Measurements from ENCODE around the gene NKX6-2. TPM values are rescaled to one million over a fixed set of nuclear protein-coding genes. Genes with fewer than 3 reads are reported as not detected.

Gene NKX6-2
- total RNA-seq, 1 experiment from 2014 or later = not detected

GRCh38 chr10:132805599-132805998 is 19.7 kb upstream of the NKX6-2 start:
- DNase-seq = no peak
- Histone ChIP-seq H3K4me1 (no peaks in the 10 kb centered on the region), H3K9me3 (no peaks in the 10 kb centered on the region), H3K36me3 (ENCODE audit: control insufficient read depth, insufficient read depth, low read length) (no peaks in the 10 kb centered on the region), H3K27me3 (replicated peaks; ENCODE audit: control insufficient read depth, insufficient read depth, low read length) (no peaks in the 10 kb centered on the region), H3K4me3 (ENCODE audit: low read depth, low read length) (no peak overlapping the region)
- TF ChIP-seq, protein P1, sequence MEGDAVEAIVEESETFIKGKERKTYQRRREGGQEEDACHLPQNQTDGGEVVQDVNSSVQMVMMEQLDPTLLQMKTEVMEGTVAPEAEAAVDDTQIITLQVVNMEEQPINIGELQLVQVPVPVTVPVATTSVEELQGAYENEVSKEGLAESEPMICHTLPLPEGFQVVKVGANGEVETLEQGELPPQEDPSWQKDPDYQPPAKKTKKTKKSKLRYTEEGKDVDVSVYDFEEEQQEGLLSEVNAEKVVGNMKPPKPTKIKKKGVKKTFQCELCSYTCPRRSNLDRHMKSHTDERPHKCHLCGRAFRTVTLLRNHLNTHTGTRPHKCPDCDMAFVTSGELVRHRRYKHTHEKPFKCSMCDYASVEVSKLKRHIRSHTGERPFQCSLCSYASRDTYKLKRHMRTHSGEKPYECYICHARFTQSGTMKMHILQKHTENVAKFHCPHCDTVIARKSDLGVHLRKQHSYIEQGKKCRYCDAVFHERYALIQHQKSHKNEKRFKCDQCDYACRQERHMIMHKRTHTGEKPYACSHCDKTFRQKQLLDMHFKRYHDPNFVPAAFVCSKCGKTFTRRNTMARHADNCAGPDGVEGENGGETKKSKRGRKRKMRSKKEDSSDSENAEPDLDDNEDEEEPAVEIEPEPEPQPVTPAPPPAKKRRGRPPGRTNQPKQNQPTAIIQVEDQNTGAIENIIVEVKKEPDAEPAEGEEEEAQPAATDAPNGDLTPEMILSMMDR (IDR thresholded peaks at IDR 0.05; ENCODE audit: insufficient read depth in 1 of 2, low read depth in 1 of 2, low read length in 1 of 2, severe bottlenecking in 1 of 2, unreplicated experiment in 1 of 2) = no peak
- Mint-ChIP-seq H3K4me3 (ENCODE audit: unreplicated experiment) (no peak overlapping the region), H3K36me3 (ENCODE audit: insufficient read depth, unreplicated experiment) (no peaks in the 10 kb centered on the region), H3K27ac (ENCODE audit: unreplicated experiment) (no peak overlapping the region), H3K9me3 (ENCODE audit: unreplicated experiment) (no peaks in the 10 kb centered on the region), H3K4me1 (ENCODE audit: low read depth, unreplicated experiment) (no peaks in the 10 kb centered on the region), H3K27me3 (ENCODE audit: insufficient read depth, unreplicated experiment) (peaks cover 2% of the 10 kb centered on the region)
- ChIA-PET CTCF (no interaction called here), POLR2A (no interaction called here)
- BruUV-seq (replicated peaks) = no TSS peak
- intact Hi-C loops (cut with micrococcal nuclease; ENCODE audit: unreplicated experiment) = no loop called here

- no peak for DNase-seq
- no peaks in the 10 kb centered on the region for H3K27me3 ChIP-seq (replicated peaks; ENCODE audit: control insufficient read depth, insufficient read depth, low read length)
- H3K9me3 ChIP-seq = no peaks in the 10 kb centered on the region
- Mint-ChIP-seq H3K9me3 (ENCODE audit: unreplicated experiment) (no peaks in the 10 kb centered on the region), H3K27ac (ENCODE audit: unreplicated experiment) (no peak overlapping the region), H3K4me1 (ENCODE audit: low read depth, unreplicated experiment) (no peaks in the 10 kb centered on the region), H3K36me3 (ENCODE audit: insufficient read depth, unreplicated experiment) (no peaks in the 10 kb centered on the region), H3K4me3 (ENCODE audit: unreplicated experiment) (no peak overlapping the region), H3K27me3 (ENCODE audit: insufficient read depth, unreplicated experiment) (no peaks in the 10 kb centered on the region)
- H3K4me1 ChIP-seq = no peaks in the 10 kb centered on the region
- no peak overlapping the region for H3K4me3 ChIP-seq (ENCODE audit: low read depth, low read length)
- intact Hi-C loops (cut with micrococcal nuclease; ENCODE audit: unreplicated experiment) = no loop called here
- ChIA-PET POLR2A (no interaction called here), CTCF (no interaction called here)
- TF ChIP-seq, protein P1 (IDR thresholded peaks at IDR 0.05; ENCODE audit: insufficient read depth in 1 of 2, low read depth in 1 of 2, low read length in 1 of 2, severe bottlenecking in 1 of 2, unreplicated experiment in 1 of 2) = no peak
- BruUV-seq (replicated peaks) = no TSS peak
- H3K36me3 ChIP-seq (ENCODE audit: control insufficient read depth, insufficient read depth, low read length) = no peaks in the 10 kb centered on the region
Measured at GRCh38 chr10:132804785-132805426, 19.0 kb upstream of the NKX6-2 start.

DNA sequence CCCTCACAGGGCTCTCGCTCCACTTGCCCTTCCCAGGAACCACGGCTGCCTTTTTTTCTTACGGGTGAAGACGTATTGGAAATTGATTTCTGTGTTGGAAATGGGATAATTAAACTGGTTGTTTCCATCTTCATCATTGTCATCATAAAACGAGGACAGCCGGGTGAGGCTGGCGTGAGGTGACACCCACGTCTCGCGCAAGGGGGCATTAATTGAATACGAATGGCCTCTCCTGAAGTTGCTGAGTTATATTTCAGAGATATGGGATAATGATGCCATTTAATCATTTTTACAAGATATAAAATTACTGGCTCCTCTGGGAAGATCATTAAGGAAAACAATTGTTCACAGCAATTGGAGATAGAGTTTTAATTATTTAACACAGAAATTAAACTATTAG is 18.3 kb upstream of the NKX6-2 start:
- intact Hi-C loops (cut with micrococcal nuclease; ENCODE audit: unreplicated experiment) = no loop called here
- Histone ChIP-seq H3K27me3 (replicated peaks; ENCODE audit: control insufficient read depth, insufficient read depth, low read length) (no peaks in the 10 kb centered on the region), H3K4me3 (ENCODE audit: low read depth, low read length) (no peak overlapping the region), H3K36me3 (ENCODE audit: control insufficient read depth, insufficient read depth, low read length) (no peaks in the 10 kb centered on the region), H3K4me1 (no peaks in the 10 kb centered on the region), H3K9me3 (no peaks in the 10 kb centered on the region)
- POLR2A ChIA-PET = no interaction called here
- H3K4me1 Mint-ChIP-seq (ENCODE audit: low read depth, unreplicated experiment) = no peaks in the 10 kb centered on the region
- no peaks in the 10 kb centered on the region for H3K27me3 Mint-ChIP-seq (ENCODE audit: insufficient read depth, unreplicated experiment)
- no TSS peak for BruUV-seq (replicated peaks)
- no peak overlapping the region for H3K4me3 Mint-ChIP-seq (ENCODE audit: unreplicated experiment)
- no peak for DNase-seq
- CTCF ChIA-PET = no interaction called here
- no peaks in the 10 kb centered on the region for H3K36me3 Mint-ChIP-seq (ENCODE audit: insufficient read depth, unreplicated experiment)
- no peak overlapping the region for H3K27ac Mint-ChIP-seq (ENCODE audit: unreplicated experiment)
- TF ChIP-seq, protein P1 (IDR thresholded peaks at IDR 0.05; ENCODE audit: insufficient read depth in 1 of 2, low read depth in 1 of 2, low read length in 1 of 2, severe bottlenecking in 1 of 2, unreplicated experiment in 1 of 2) = no peak
- H3K9me3 Mint-ChIP-seq (ENCODE audit: unreplicated experiment) = no peaks in the 10 kb centered on the region

All from Caco-2 (cell line).